HUES48 (cell line): ENCODE data around the gene PCED1B.

Experiments
- H3K27ac ChIP-seq: one replicate; pipeline ENCODE4 v1.7.0; 2013; ENCODE audit warnings: low read depth, low read length, inconsistent platforms
- H3K27me3 ChIP-seq: 2 replicates; pipeline ENCODE4 v1.6.1; 2013; ENCODE audit warnings: mild to moderate bottlenecking, low read length; ENCODE audit not compliant: control insufficient read depth, insufficient read depth
- H3K36me3 ChIP-seq: 2 replicates; pipeline ENCODE4 v1.6.1; 2013; ENCODE audit warnings: low read length; ENCODE audit not compliant: control insufficient read depth, insufficient read depth
- H3K4me1 ChIP-seq: 2 replicates; pipeline ENCODE4 v1.6.1; 2013; ENCODE audit warnings: mild to moderate bottlenecking, low read length; ENCODE audit not compliant: control insufficient read depth, insufficient read depth
- H3K4me3 ChIP-seq: 2 replicates; pipeline ENCODE4 v1.5.1; 2013; ENCODE audit warnings: mild to moderate bottlenecking, low read depth, low read length
- H3K9ac ChIP-seq: 2 replicates; pipeline ENCODE4 v1.6.1; 2013; ENCODE audit warnings: mild to moderate bottlenecking, low read depth, low read length, moderate library complexity
- H3K9me3 ChIP-seq: 2 replicates; pipeline ENCODE4 v1.6.1; 2013; ENCODE audit warnings: low read length; ENCODE audit not compliant: control insufficient read depth, insufficient read depth

The PCED1B gene

DNA sequence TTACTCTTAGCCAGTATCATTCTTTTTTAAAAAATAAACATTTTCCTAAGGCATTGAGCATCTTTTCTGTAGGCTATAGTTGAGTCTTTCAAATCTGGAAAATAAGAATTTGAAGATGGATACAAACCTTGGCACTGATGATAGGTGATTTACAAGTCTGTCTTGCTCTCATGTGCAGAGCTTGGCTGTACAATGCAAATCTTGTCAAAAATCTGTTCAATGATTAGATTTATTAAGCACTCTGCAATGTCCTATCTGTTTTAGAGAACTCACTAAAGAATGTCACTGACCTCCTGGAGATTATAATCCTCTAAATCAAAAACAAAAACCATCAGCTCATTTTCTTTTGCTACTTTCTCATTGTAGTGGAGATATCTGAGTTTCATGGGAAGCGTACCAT lies 43.2 kb downstream of the PCED1B start:
- H3K4me3 ChIP-seq: no peak overlapping the region
- no peak overlapping the region for H3K9ac ChIP-seq
- H3K9me3 ChIP-seq: no peaks in the 10 kb centered on the region
- no peaks in the 10 kb centered on the region for H3K4me1 ChIP-seq
- no peaks in the 10 kb centered on the region for H3K27me3 ChIP-seq
- H3K36me3 ChIP-seq: no peaks in the 10 kb centered on the region
- no peak overlapping the region for H3K27ac ChIP-seq

GRCh38 chr12:47123730-47124129 lies 44.3 kb downstream of the PCED1B start:
- Histone ChIP-seq H3K9me3 (no peaks in the 10 kb centered on the region), H3K36me3 (no peaks in the 10 kb centered on the region), H3K27me3 (no peaks in the 10 kb centered on the region), H3K27ac (no peak overlapping the region), H3K4me3 (no peak overlapping the region), H3K4me1 (no peaks in the 10 kb centered on the region), H3K9ac (no peak overlapping the region)

GRCh38 chr12:47124451-47124850 lies 45.0 kb downstream of the PCED1B start:
- H3K27ac ChIP-seq: no peak overlapping the region
- no peaks in the 10 kb centered on the region for H3K4me1 ChIP-seq
- H3K9ac ChIP-seq: no peak overlapping the region
- H3K4me3 ChIP-seq: no peak overlapping the region
- no peaks in the 10 kb centered on the region for H3K9me3 ChIP-seq
- no peaks in the 10 kb centered on the region for H3K27me3 ChIP-seq
- no peaks in the 10 kb centered on the region for H3K36me3 ChIP-seq

DNA sequence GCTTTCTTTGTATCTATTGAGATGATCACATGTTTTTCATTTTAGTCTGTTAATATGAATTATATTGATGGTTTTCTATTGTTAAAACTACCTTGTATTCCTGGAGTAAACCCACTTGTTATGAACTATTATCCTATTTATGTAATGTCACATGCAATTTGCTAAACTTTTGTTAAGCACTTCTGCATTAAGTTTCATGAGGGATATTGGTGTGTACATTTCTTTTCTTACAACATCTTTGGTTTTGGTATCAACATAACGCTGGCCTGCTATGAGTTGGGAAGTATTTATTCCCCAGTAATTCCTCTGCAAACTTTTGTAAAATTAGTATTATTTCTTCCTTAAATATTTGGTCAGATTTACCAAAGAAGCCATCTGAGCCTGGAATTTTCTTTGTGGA lies 46.8 kb downstream of the PCED1B start:
- no peaks in the 10 kb centered on the region for H3K36me3 ChIP-seq
- H3K27me3 ChIP-seq: no peaks in the 10 kb centered on the region
- H3K4me1 ChIP-seq: no peaks in the 10 kb centered on the region
- no peak overlapping the region for H3K27ac ChIP-seq
- no peak overlapping the region for H3K4me3 ChIP-seq
- H3K9ac ChIP-seq: no peak overlapping the region
- no peaks in the 10 kb centered on the region for H3K9me3 ChIP-seq

DNA sequence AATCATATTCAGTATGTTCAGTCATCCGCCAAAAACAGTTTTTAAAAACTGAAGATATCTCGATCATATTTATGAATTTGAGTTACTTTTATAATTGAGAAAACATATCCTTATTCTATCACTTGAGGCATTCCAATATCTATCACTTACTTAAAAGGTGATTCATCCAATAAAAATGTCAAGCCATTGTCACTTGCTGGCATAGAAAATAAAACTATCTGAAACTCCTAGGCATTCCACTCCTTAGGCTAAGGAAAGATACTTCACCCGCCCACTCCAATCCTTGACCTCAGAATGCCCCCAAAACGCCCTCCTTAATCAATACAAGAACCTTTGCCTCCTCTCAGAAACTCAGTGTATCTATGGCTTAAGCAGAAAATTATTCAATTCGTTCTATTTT lies 51.6 kb downstream of the PCED1B start:
- H3K4me1 ChIP-seq: no peaks in the 10 kb centered on the region
- no peaks in the 10 kb centered on the region for H3K36me3 ChIP-seq
- H3K27me3 ChIP-seq: no peaks in the 10 kb centered on the region
- H3K9me3 ChIP-seq: no peaks in the 10 kb centered on the region
- no peak overlapping the region for H3K9ac ChIP-seq
- H3K27ac ChIP-seq: no peak overlapping the region
- no peak overlapping the region for H3K4me3 ChIP-seq

GRCh38 chr12:47134005-47134404 lies 54.6 kb downstream of the PCED1B start:
- Histone ChIP-seq H3K27ac (no peak overlapping the region), H3K9me3 (no peaks in the 10 kb centered on the region), H3K4me3 (no peak overlapping the region), H3K9ac (no peak overlapping the region), H3K4me1 (no peaks in the 10 kb centered on the region), H3K36me3 (no peaks in the 10 kb centered on the region), H3K27me3 (no peaks in the 10 kb centered on the region)

GRCh38 chr12:47135578-47135977 lies 56.2 kb downstream of the PCED1B start:
- Histone ChIP-seq H3K27me3 (no peaks in the 10 kb centered on the region), H3K4me1 (no peaks in the 10 kb centered on the region), H3K4me3 (no peak overlapping the region), H3K36me3 (no peaks in the 10 kb centered on the region), H3K9me3 (no peaks in the 10 kb centered on the region), H3K9ac (no peak overlapping the region), H3K27ac (no peak overlapping the region)

GRCh38 chr12:47139000-47139681 lies 59.7 kb downstream of the PCED1B start:
- H3K27ac ChIP-seq: no peak overlapping the region
- no peaks in the 10 kb centered on the region for H3K9me3 ChIP-seq

GRCh38 chr12:47141459-47141858 lies 62.0 kb downstream of the PCED1B start:
- H3K4me1 ChIP-seq: no peaks in the 10 kb centered on the region
- H3K9ac ChIP-seq: no peak overlapping the region
- H3K27me3 ChIP-seq: no peaks in the 10 kb centered on the region
- no peaks in the 10 kb centered on the region for H3K36me3 ChIP-seq
- H3K4me3 ChIP-seq: no peak overlapping the region
- H3K9me3 ChIP-seq: no peaks in the 10 kb centered on the region
- no peak overlapping the region for H3K27ac ChIP-seq

More at GRCh38 chr12:47139000-47139681, 59.7 kb downstream of the PCED1B start:
- H3K36me3 ChIP-seq: no peaks in the 10 kb centered on the region
- no peak overlapping the region for H3K9ac ChIP-seq
- H3K4me3 ChIP-seq: no peak overlapping the region
- no peaks in the 10 kb centered on the region for H3K4me1 ChIP-seq
- H3K27me3 ChIP-seq: no peaks in the 10 kb centered on the region

DNA sequence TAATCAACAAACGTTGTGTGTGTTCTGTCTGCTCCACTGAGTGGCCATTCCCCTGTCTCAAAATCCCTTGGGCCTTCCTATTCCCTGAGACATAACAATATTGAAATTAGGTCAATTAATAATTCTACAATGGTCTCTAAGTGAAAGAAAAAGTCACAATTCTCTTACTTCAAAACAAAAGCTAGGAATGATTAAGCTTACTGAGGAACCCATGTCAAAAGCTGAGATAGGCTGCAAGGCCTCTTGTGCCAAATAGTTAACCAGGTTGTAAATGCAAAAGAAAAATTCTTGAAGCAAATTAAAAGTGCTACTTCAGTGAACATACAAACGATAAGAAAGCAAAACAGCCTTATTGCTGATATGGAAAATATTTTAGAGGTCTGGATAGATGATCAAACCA lies 65.3 kb downstream of the PCED1B start:
- Histone ChIP-seq H3K9me3 (no peaks in the 10 kb centered on the region), H3K27me3 (no peaks in the 10 kb centered on the region), H3K4me3 (no peak overlapping the region), H3K36me3 (no peaks in the 10 kb centered on the region), H3K4me1 (0 out of 2 replicates have a peak, but pooled peaks cover 5% of the 10 kb centered on the region), H3K27ac (no peak overlapping the region), H3K9ac (no peak overlapping the region)

- H3K36me3 ChIP-seq: no peaks in the 10 kb centered on the region
- no peaks in the 10 kb centered on the region for H3K27me3 ChIP-seq
- H3K9me3 ChIP-seq: no peaks in the 10 kb centered on the region
- no peak overlapping the region for H3K9ac ChIP-seq
- H3K4me3 ChIP-seq: no peak overlapping the region
- 0 out of 2 replicates have a peak, but pooled peaks cover 5% of the 10 kb centered on the region for H3K4me1 ChIP-seq
- no peak overlapping the region for H3K27ac ChIP-seq
These were observed 65.8 kb downstream of the PCED1B start for GRCh38 chr12:47145188-47145587.
